ENCODE results near the gene LBX2.

The LBX2 gene, protein sequence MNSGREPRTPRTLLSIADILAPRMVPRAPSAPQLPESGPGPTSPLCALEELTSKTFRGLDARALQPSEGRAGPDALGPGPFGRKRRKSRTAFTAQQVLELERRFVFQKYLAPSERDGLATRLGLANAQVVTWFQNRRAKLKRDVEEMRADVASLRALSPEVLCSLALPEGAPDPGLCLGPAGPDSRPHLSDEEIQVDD

DNA sequence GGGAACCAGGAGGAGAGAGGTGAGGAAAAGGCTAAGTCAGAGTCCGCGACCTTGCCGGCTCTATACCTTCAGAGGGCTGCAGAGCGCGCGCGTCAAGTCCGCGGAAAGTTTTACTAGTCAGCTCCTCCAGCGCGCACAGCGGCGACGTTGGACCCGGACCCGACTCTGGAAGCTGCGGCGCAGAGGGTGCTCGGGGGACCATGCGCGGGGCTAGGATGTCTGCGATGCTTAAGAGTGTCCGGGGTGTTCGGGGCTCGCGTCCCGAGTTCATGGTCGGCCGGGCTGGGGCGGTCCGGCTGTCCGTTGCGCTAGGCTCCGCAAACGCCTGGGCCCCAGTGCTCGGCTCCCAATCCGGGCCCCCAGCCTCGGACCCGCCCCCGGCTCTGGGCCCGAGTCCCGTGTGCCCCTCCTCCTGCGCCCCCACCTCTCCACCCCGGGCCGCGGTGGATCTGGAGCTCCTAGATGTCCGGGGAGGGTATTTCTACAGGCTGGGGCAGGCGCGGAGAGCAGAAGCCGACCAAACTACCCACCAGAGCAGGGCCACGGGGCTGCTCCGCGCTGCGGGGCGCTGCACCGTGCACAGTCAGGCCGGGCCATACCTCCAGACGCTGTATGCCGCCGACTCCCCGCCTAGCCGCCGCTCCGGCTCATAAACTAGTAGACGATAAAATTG is at the start of gene LBX2:
TSS of gene LBX2 (minus strand) at position 337 of the 673 bp plus-strand sequence. CDS start at position 271, 66 bp downstream.
- DNase-seq (ENCODE audit: low spot score) = no peak

DNA sequence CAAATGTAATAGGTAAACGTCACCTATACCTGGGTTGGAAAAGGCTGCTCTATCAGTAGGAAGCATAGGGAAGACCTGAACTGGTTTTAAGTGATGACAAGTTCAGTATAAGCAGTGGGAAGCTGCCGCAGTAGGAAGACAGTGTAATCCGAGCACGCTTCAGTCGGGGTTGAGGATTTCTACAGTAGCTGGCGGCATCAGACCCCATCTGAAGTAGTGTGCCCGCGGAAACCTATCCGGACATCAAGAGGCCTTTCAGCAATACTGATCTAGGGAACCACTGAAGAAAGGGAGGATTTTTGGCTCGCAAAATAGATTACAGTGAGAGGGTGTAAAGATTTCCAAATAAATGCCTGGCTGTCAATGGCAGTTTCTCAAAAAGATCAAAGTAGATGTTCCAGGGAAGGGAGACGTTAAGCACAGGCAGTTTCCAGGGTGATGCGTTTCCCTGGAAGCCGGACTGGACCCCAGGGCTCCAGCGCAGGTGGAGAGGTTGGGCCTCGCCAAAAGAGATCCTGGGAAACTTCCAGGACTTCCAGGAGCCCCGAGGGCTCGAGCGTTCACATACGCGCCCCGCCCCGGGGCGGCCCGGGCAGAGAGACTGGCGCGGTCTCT is 49.0 kb upstream of the LBX2 start:
- DNase-seq (ENCODE audit: low spot score) = no peak

DNA sequence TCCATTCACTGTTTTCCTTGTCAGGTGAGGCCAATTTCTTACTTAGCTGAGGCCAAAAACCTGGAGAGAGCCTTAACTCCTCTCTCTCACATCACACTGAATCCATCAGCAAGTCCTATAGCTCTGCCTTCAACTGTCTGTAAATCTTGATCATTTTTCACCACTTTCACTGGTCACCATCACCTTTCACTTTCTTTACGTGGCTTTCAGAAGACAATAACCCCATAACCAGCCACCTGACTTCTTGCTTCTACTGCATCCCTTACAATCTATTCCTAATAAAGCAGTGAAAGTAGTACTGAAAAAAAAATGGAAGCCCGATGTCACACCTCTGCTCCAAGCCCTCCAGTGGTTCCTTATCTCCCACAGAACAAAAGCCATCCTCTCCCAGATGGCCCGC is 46.6 kb upstream of the LBX2 start:
- DNase-seq (ENCODE audit: low spot score) = no peak

DNA sequence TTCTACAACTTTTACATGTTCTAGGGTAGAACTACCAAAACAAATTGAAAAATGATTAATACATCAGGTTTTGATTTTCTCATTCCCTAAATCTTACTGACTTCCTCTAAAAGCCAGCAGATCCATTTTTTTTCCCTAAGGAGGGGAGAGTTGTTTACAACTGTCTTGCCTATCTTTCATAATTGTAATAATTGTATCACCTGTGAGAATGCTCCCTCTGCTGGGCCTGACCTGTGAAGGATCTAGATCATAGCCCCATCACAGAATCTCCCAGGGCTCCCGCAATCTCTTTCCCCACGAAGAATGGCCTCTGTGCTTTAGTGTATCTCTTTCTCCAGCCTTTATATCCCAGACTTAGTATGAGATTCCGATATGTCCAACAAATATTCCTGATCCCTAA is 45.2 kb upstream of the LBX2 start:
- no peak for DNase-seq (ENCODE audit: low spot score)

DNA sequence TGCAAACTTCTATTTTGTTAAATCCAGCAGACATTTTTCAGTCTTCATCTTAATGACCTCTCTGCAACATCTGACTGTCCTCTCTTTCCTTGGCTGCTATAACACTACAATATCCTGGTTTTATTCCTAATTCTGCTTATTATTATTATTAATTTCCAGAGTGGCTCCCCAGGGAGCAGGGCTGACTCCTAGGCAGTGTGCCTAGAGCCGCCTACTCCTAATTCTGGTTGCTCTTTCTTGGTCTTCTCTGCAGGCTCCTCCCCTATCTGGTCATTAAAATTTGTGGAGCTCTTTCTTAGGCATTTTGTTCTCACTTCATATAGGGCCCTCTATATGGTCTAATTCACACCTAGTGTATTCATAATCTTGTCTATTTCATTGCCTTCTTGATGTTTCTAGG is 43.6 kb upstream of the LBX2 start:
- no peak for DNase-seq (ENCODE audit: low spot score)

DNA sequence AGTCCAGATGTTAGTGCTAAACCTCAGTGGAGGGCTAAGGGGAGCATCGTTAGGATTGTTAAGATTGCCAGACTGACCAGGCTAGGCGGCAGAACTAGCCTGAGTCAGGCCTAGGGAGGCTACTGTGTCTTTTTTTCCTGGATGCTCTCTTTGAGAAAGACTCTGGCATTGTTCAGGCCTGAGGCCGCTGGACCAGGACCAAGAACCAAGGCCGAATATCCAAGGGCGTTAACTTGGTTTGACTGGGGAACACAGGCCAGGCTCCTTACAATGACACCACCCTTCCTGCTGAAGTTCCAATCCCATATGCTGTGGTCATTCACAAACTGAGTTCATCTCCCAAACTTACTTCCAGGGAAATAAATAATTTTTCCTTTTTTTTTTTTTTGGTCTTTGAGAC is 40.9 kb upstream of the LBX2 start:
- no peak for DNase-seq (ENCODE audit: low spot score)

DNA sequence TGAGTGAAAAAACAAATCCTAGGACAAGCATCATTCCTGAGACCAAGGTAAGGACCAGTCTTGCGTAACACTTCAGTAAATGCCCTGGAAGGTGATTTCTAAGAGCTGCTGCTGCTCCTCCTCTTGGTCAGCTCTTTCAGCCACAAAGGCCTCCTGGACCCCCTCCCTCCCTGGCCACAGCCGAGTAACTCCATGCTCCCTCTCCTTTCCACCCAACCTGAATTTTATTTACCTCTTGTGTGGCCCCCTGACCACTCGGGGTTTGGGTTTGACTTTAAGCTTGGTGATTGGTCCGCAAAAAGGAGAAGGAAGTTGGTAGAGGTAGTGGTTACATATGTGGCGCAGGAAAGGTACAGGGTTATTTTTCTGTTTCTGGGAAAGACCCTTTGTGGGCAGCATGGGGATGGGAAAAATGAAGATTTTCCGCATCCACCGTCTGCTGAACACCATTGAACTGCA is 39.5 kb upstream of the LBX2 start:
- DNase-seq (ENCODE audit: low spot score) = no peak

DNA sequence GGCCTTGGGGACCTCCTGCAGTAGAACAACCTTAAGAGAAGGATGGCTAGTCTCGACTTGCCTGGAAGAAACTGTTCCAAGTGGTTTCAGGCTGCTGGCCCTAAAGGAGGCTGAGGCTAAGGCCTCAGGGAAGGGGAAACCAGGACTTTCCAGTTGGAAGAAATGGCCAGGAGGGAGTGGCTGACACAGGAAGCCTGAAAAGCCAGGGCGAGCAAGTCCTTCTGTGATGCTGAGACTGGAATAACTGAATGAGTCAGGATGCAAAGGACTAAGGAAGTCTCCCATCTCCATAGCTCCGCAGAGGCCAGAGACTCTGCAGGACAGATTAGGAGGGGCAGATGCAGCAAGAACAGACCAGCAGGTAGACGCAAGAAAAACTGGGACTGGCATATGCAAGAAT is 37.7 kb upstream of the LBX2 start:
- no peak for DNase-seq (ENCODE audit: low spot score)

DNA sequence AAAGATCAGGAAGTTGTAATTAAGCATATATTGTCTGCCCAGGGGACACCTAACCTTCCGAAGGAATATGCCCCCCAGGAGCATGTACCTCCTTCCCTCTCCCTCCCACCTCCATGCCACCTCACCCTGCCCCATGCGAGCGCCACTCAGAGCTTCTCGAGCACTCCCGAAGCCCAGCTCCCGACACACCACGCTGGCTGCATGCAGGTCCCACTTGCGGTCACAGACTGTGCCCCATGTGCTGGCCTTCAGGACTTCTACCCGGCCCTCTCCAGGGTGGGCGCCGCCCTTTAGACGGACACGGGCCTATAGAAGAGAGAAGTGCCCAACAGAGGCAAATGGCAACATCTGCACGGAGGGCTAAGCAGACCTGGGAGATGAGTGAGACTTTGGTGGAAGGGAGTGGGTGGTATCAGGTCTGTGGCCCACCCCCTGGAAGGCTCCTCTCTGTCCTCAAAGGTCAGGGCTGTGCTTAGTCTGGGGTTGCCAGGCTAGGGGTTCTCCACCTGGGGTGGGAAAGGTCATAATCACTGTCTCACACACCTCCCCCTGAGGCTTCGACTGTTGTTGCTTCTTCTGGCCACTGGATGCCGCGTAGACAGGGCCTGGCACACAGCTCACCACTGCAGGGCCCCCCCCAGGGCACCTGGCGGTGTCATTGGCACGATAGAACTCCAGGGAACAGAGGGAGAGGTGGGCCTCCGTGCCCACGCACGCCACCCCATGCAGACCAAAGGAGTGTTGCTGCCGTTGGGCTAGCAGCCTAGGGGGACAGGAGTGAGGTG is 37.0 kb upstream of the LBX2 start:
- no peak for DNase-seq (ENCODE audit: low spot score)

DNA sequence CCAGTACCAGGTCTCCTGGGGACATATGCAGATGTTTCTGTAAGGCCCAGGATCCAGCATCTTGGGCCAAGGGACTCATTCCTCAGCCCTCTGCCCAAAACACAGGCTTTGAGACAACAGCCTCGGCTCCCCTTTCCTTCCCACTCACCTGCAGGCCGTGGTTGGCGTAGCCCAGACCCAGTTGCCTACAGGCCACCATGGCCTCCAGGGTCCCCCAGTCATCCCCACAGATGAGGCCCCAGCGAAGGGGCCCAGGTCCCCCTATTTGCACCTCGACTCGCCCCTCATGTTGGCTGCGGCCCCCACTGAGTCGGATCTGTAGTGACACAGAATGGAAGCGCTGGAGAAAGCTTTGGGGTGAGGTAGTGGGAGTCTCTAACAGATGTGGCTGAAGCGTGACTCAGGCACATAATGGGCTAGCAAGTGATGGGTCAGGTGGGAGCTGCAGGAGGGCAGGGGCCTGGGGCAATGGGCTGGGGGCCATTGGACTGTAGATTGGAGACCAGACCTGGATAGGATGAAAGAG is 36.1 kb upstream of the LBX2 start:
- DNase-seq (ENCODE audit: low spot score) = no peak

DNA sequence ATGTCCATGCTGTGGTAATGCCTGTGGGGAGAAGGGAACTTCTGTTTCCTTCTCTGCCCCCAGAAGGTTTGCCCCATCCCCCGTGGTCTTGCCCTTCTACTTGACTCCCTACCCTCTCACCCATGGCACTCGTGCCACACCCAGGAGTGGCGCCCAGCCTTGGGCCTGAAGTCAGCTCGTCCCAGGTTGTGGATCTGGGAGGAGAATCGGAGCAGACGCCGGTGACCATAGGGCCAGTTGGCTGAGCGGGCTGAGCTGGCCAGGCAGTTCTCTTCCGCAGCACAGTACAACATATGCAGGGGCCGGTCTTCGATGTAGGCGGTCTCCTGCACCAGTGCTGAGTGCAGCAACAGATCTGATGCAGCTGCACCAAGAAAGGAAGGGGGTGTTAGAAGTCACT is 35.0 kb upstream of the LBX2 start:
- DNase-seq (ENCODE audit: low spot score) = no peak

DNA sequence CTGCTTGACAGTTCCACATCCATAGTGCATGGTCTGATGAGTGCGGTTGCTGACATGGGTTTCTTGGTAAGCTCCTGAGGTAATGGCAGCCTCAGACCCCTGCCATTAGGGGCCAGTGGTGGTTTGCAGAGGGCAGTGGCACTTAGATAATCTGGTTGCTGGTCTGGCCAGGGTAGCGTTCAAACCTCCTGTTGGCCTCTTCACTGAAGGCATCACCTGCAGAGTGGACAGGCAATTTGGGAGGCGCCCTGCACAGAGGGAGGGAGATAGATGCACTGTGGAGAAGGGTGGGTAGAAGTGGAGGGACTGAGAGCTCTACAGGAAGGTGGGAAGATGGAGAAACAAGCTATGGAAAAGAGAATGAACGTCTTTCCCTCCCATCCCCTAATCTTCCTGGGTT is 34.1 kb upstream of the LBX2 start:
- DNase-seq (ENCODE audit: low spot score) = no peak

DNA sequence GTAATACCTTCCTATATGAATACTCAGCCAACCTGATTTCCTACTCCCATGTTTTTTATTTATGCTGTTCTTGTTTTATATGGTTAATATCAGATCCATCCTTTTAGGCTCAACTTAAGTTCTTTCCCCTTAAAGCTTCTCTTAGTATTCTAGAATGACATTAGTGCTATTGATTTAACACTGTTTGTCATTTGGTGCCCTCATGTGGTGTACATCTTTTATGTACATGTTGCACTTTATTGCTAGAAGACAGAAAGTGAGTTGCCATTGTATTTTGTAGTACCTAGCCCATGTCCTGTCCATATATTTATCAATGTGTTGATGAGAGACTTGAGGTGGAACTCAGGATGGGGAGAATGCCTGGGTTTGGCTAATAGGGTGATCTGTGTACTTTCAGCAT is 32.8 kb upstream of the LBX2 start:
- DNase-seq (ENCODE audit: low spot score) = peak; percentile 22

DNA sequence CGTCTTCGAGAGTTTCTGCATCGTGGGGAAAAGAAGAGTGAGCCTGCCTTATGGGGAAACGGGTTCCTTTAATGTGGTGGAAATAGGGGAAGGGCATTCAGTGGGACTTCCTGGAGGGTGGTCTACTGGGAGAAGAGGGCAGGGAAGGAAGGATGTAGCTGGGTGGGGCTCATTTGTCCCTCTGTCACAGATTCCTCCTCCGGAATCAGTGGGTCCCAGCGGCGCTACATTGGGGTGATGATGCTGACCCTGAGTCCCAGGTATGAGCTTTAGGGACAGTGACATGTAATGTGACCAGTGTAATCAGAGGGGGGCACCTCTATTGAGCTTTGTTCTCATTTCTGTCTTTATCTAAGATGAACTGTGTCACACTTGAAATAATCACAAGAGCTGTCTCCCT is 32.3 kb upstream of the LBX2 start:
- no peak for DNase-seq (ENCODE audit: low spot score)

DNA sequence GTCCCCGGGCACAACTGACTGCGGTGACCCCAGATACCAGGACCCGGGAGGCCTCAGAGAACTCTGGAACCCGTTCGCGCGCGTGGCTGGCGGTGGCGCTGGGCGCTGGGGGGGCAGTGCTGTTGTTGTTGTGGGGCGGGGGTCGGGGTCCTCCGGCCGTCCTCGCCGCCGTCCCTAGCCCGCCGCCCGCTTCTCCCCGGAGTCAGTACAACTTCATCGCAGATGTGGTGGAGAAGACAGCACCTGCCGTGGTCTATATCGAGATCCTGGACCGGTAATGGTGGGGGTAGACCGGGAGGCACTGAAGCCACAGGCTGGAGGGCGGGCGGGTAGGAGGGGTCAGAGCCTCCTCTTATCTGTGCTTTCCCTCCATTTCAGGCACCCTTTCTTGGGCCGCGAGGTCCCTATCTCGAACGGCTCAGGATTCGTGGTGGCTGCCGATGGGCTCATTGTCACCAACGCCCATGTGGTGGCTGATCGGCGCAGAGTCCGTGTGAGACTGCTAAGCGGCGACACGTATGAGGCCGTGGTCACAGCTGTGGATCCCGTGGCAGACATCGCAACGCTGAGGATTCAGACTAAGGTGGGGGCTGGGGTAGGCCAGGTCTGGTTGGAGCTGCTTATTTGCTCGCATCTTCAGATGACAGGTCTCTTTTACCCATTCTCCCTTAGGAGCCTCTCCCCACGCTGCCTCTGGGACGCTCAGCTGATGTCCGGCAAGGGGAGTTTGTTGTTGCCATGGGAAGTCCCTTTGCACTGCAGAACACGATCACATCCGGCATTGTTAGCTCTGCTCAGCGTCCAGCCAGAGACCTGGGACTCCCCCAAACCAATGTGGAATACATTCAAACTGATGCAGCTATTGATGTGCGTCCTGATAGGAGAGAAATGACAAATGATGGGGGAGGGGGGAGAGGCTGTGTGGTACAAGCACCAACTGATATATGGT is 31.1 kb upstream of the LBX2 start:
- peak; percentile 33 for DNase-seq (ENCODE audit: low spot score)

DNA sequence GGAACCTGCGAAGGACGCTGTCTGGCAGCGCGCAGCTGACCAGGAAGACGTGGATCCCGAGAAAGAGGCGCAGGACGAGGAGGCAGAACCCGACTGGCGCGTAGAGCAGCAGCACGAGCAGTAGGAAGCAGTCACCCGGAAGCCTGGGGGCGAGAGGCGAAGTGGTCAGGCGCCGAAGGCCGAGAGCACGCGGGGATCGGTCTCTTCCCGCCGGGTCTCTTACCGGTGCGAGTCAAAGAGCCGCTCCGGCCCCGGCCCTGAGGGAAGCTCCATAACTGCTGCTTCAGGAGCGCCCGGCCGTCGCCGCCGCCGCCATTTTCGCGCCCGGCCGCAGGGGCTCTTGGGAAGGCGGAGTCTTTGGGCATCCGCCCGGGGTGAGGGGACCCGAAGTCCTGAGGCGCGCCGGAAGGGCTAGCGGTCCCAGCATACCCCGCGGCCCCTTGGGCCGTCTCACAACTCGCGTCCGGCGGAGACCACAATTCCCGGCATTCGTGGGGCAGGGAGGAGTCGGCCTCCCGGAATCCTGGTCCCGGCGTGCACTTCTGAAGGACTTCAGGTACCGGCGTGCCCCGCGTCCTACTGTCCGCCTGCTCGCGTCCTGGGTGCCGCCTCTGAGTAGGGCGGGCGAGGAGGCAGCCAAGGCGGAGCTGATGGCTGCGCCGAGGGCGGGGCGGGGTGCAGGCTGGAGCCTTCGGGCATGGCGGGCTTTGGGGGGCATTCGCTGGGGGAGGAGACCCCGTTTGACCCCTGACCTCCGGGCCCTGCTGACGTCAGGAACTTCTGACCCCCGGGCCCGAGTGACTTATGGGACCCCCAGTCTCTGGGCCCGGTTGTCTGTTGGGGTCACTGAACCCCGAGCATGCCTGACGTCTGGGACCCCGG is 30.2 kb upstream of the LBX2 start, which contains the start of the genes AUP1 and HTRA2:
TSS of gene AUP1 (minus strand) at position 350 of the 882 bp plus-strand sequence. CDS start at position 273, 77 bp downstream.
TSS of gene HTRA2 (plus strand) at position 577 of the 882 bp plus-strand sequence. CDS start at position 651, 74 bp downstream.
- DNase-seq (ENCODE audit: low spot score) = peak; percentile 99

DNA sequence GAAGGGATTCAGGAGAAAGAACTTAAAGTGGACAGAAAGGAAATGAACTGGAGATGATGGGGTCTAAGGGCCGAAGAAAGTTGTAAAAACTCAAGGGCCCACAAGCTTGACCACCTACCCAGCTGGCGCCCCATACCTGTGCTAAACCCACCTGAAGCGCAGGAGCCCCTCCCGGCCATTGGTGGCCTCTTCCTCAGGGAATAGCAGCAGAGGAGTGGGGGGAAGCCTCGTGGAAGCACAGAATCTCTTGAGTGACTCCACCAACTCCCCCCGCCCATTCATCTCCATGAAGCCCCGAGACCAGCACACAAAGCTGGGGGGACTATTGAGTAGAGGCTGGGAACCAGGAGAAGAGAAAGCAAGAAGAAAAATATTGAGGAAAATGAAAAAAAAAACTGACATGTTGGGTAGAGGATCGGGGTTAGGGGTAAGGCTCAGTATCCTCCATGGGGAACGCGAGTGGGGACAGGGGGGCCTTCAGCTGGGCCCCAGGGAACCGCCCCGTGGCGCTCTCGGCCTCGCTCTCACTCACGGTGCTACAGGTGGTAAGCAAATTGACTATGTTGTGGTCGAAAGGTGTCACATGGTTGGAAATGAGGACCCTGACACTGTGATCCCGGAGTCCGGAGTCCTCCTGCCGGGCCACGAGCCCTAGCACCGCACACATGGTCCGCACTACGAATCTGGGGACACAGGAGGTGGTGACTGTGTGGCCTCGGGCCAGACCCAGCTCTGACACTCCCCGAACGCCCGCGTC is 29.4 kb upstream of the LBX2 start:
- DNase-seq (ENCODE audit: low spot score) = no peak

DNA sequence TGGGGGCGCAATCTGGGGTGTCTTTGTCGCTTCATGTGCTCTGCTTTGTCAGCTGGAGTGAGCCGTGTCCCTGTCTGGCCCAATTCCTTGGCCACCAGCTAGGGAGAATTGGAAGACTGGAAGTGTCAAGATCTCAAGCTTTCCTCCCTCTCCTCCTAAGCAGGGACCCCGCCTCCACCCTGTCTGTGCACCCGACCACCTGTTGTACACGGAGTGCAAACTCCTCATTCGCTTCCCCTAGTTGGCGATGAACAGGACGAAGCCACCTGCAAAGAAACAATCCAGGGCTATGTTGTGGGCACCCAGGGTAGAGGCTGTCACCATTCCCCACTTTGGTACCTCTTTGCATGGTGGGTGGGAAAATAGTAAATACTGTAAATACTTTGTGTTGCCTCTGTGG is 28.3 kb upstream of the LBX2 start:
- DNase-seq (ENCODE audit: low spot score) = no peak

DNA sequence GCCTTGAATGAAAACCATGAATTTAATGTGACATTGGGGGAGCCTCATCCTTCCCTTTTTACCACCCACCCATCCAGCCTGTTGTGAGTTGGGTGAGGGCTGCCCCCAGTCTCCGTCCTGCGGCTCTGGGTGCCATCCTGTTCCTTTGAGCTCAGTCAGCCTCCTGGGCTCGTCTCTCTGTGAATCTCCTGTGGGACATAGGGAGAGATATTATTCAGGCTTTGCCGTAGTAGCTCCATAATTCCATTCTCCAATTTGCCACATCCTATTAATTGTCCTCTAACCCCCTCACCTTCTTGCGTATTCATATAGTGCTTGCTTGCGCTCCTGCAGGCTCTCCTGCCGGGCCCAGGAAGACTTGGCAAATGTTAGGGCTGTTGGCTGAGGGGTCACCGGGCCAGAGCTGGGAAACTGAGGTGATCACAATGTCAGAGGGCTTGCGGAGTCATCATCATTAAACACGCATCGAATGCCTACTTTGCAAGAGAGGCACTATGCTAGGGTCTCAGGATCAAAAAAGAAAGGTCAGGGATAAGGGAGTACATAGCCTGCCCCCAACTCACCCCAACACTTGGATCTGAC is 27.3 kb upstream of the LBX2 start:
- no peak for DNase-seq (ENCODE audit: low spot score)
